CD14-positive monocyte (primary cell): ENCODE data around the gene GJC1. TPM values are rescaled to one million over a fixed set of nuclear protein-coding genes. Genes with fewer than 3 reads are reported as not detected.

Experiments used
- DNase-seq, 3 donors: peaks; one replicate each; pipeline ENCODE4 v3.0.0-alpha.2; 2011 to 2022
- H2AFZ ChIP-seq: 2 replicates; pipeline ENCODE4 v1.6.0; 2012; ENCODE audit warnings: mild to moderate bottlenecking, low read depth, low read length, inconsistent platforms; ENCODE audit not compliant: insufficient read depth, poor library complexity, severe bottlenecking
- H3K27ac ChIP-seq, 2 donors: 1 replicate in 1 of 2; 2 replicates in 1 of 2; pipeline ENCODE4 v1.5.1; 2012 to 2013; ENCODE audit warnings: low read length in 2 of 2, control low read depth in 1 of 2, inconsistent platforms in 1 of 2, low read depth in 1 of 2, mild to moderate bottlenecking in 1 of 2
- H3K27me3 ChIP-seq, 2 donors: one replicate each; pipeline versions ENCODE4 v1.6.0 to v1.6.1; 2011 to 2013; ENCODE audit warnings: low read length in 2 of 2; ENCODE audit not compliant: control insufficient read depth in 2 of 2, insufficient read depth in 2 of 2
- H3K36me3 ChIP-seq, 2 donors: replicated peaks in 1 of 2; 1 replicate in 1 of 2; 2 replicates in 1 of 2; pipeline versions ENCODE4 v1.5.1 to v1.6.1; 2012 to 2013; ENCODE audit warnings: low read length in 2 of 2, control low read depth in 1 of 2, inconsistent platforms in 1 of 2, mild to moderate bottlenecking in 1 of 2; ENCODE audit not compliant: insufficient read depth in 2 of 2, control insufficient read depth in 1 of 2
- H3K4me1 ChIP-seq, 2 donors: 1 replicate in 1 of 2; 2 replicates in 1 of 2; pipeline versions ENCODE4 v1.5.1 to v1.6.1; 2012 to 2013; ENCODE audit warnings: low read length in 2 of 2, control low read depth in 1 of 2, inconsistent platforms in 1 of 2, mild to moderate bottlenecking in 1 of 2, moderate library complexity in 1 of 2; ENCODE audit not compliant: insufficient read depth in 2 of 2, control insufficient read depth in 1 of 2
- H3K4me2 ChIP-seq: replicated peaks from 2 replicates; pipeline ENCODE3; 2012; ENCODE audit warnings: low read length, moderate library complexity, mild to moderate bottlenecking; ENCODE audit not compliant: poor library complexity, severe bottlenecking; ENCODE audit errors: extremely low read depth
- H3K4me3 ChIP-seq, 3 experiments: fragments of 200-600 bp in 1 of 3; sonication (generic) in 1 of 3; replicated peaks in 1 of 3; 1 replicate in 2 of 3; 2 replicates in 1 of 3; pipeline ENCODE4 v1.5.1; 2011 to 2013; ENCODE audit warnings: low read length in 3 of 3, mild to moderate bottlenecking in 3 of 3, control low read depth in 2 of 3, low read depth in 2 of 3, inconsistent platforms in 1 of 3, moderate library complexity in 1 of 3
- H3K79me2 ChIP-seq: 2 replicates; pipeline ENCODE4 v1.6.0; 2012; ENCODE audit warnings: mild to moderate bottlenecking, control low read depth, inconsistent platforms, low read length, moderate library complexity; ENCODE audit not compliant: insufficient read depth
- H3K9ac ChIP-seq: 2 replicates; pipeline ENCODE4 v1.6.0; 2017; ENCODE audit warnings: low read length, mild to moderate bottlenecking; ENCODE audit not compliant: insufficient read depth, poor library complexity, severe bottlenecking
- H3K9me3 ChIP-seq, 2 donors: replicated peaks in 1 of 2; 1 replicate in 1 of 2; 2 replicates in 1 of 2; pipeline versions ENCODE4 v1.5.1 to v1.6.1; 2012 to 2013; ENCODE audit warnings: low read length in 2 of 2, control low read depth in 1 of 2; ENCODE audit not compliant: control insufficient read depth in 1 of 2, insufficient read depth in 1 of 2
- H4K20me1 ChIP-seq: 2 replicates; pipeline ENCODE4 v1.6.0; 2012; ENCODE audit warnings: mild to moderate bottlenecking, low read length, control low read depth, moderate library complexity; ENCODE audit not compliant: insufficient read depth
- H3K27ac Mint-ChIP-seq, 7 donors: one replicate each; pipeline ENCODE4 v1.8.0; 2020; ENCODE audit warnings: mild to moderate bottlenecking in 7 of 7, mixed read lengths in 7 of 7, moderate library complexity in 6 of 7, inconsistent platforms in 2 of 7
- H3K27me3 Mint-ChIP-seq, 3 donors: one replicate each; pipeline ENCODE4 v1.8.0; 2021 to 2022; ENCODE audit warnings: low read depth in 3 of 3, mild to moderate bottlenecking in 3 of 3, mixed read lengths in 3 of 3, moderate library complexity in 3 of 3, inconsistent platforms in 1 of 3
- H3K36me3 Mint-ChIP-seq, 2 donors: one replicate each; pipeline ENCODE4 v1.8.0; 2020; ENCODE audit warnings: mixed read lengths in 2 of 2, inconsistent platforms in 1 of 2, mild to moderate bottlenecking in 1 of 2
- H3K4me1 Mint-ChIP-seq: one replicate; pipeline ENCODE4 v1.8.0; 2020; ENCODE audit warnings: mild to moderate bottlenecking, mixed read lengths
- H3K4me3 Mint-ChIP-seq, 2 donors: one replicate each; pipeline ENCODE4 v1.8.0; 2020; ENCODE audit warnings: mild to moderate bottlenecking in 2 of 2, mixed read lengths in 2 of 2, moderate library complexity in 1 of 2
- H3K9me3 Mint-ChIP-seq, 7 donors: one replicate each; pipeline ENCODE4 v1.8.0; 2020 to 2022; ENCODE audit warnings: mixed read lengths in 7 of 7, mild to moderate bottlenecking in 6 of 7, moderate library complexity in 6 of 7, inconsistent platforms in 2 of 7
- WGBS: methylation state at CpG from one replicate; pipeline ENCODE4 v1.1.5; 2013; ENCODE audit warnings: missing lambda C conversion rate; ENCODE audit not compliant: insufficient coverage; 5-methylcytosine and 5-hydroxymethylcytosine counted together
- intact Hi-C, 2 donors: fragments of 100-400 bp; cut with micrococcal nuclease; formaldehyde crosslinking; loops; one replicate each; pipeline versions ENCODE4 v1.15.0 to v1.15.1; 2023
- polyA plus RNA-seq, 3 donors: library from polyadenylated mRNA; depleted of rRNA in 1 of 3; unstranded in 2 of 3; stranded (reverse) in 1 of 3; fragments of 300-500 nt in 2 of 3; fragments of >200 nt in 1 of 3; fragmentation: Illumina TruSeq in 2 of 3; gene quantifications; 1 replicate in 2 of 3; 2 replicates in 1 of 3; pipeline ENCODE4 v1.2.3, GENCODE V29; 2012 to 2021
- TF ChIP-seq, protein P1 (sequence below): fragments of 200-600 bp; IDR thresholded peaks from one replicate; pipeline ENCODE4 v1.8.0; 2022; ENCODE audit warnings: antibody characterized with exemption, mild to moderate bottlenecking

Gene GJC1
- polyA plus RNA-seq, 3 donors = not detected

DNA sequence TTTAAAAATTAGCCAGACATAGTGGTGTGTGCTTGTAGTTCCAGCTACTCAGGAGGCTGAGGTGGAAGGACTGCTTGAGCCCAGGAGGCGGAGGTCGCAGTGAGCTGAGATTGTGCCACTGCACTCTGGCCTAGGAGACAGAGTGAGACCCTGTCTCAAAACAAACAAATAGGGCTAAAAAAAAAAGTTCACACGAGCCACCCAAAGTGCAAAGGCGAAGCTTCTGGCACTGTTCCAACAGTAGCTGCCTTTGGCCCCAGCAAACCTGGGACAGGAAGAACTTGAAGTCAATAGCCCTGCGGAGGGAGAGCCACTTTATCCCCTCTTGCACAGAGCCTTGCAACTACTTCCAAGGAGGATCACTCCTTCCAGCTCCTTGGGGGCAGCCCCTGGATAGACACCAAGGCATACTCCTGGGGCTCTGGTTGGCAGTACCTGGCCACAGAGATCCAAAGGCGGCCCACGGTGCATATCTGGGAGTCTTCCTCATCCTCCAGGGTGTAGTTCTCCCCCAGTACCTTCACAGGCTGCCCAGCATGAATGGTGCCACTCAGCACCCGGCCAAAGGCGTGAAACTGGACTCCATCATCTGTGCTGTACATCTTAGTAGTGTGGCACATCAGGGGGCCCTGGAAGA is 32.3 kb upstream of the GJC1 start:
- no peak overlapping the region for H3K4me3 Mint-ChIP-seq

DNA sequence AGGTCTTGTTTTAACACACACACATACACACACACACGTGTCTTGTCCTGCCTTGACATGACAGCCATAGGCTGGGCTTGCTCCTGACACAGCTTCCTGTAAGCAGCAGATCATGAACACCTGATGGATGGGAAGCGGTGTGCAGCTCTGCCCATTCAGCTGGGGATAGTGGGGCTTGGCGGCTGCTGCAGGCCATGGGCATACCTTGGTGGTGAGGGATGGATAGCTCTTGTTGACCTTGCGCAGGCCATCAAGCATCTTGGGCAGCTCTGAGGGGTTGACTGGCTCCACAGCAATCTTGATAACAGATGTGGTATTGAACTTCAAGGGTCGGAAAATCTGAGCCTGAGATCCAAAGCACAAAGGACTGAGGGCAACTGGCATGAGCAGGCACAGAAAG is 29.6 kb upstream of the GJC1 start:
- no peaks in the 10 kb centered on the region for H3K9me3 ChIP-seq
- H3K79me2 ChIP-seq = no peaks in the 10 kb centered on the region
- H3K27me3 ChIP-seq = no peaks in the 10 kb centered on the region
- peaks cover 95 to 100% of the 10 kb centered on the region in 2 donors for H3K36me3 ChIP-seq
- no peak overlapping the region for H3K27ac ChIP-seq
- no peak for DNase-seq
- H3K4me1 Mint-ChIP-seq = no peaks in the 10 kb centered on the region
- no peaks in the 10 kb centered on the region for H3K4me1 ChIP-seq
- no peak overlapping the region for H3K4me2 ChIP-seq
- no peak overlapping the region for H2AFZ ChIP-seq
- peak overlapping the region in 1 of 7 donors; percentile 78 for H3K27ac Mint-ChIP-seq
- H3K27me3 Mint-ChIP-seq = peaks cover 0 to 2% (median 0%) of the 10 kb centered on the region in 3 donors
- H3K4me3 ChIP-seq = no peak overlapping the region
- H3K4me3 Mint-ChIP-seq = no peak overlapping the region
- H3K9me3 Mint-ChIP-seq = no peaks in the 10 kb centered on the region
- intact Hi-C loops = no loop called here
- WGBS = 98% methylated on average over 4 of the region's 5 CpGs
- H3K9ac ChIP-seq = no peak overlapping the region
- TF ChIP-seq, protein P1, sequence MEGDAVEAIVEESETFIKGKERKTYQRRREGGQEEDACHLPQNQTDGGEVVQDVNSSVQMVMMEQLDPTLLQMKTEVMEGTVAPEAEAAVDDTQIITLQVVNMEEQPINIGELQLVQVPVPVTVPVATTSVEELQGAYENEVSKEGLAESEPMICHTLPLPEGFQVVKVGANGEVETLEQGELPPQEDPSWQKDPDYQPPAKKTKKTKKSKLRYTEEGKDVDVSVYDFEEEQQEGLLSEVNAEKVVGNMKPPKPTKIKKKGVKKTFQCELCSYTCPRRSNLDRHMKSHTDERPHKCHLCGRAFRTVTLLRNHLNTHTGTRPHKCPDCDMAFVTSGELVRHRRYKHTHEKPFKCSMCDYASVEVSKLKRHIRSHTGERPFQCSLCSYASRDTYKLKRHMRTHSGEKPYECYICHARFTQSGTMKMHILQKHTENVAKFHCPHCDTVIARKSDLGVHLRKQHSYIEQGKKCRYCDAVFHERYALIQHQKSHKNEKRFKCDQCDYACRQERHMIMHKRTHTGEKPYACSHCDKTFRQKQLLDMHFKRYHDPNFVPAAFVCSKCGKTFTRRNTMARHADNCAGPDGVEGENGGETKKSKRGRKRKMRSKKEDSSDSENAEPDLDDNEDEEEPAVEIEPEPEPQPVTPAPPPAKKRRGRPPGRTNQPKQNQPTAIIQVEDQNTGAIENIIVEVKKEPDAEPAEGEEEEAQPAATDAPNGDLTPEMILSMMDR = no peak
- H3K36me3 Mint-ChIP-seq = peaks cover 93 to 100% of the 10 kb centered on the region in 2 donors
- H4K20me1 ChIP-seq = peaks cover 2% of the 10 kb centered on the region

More for the DNA sequence above, 32.3 kb upstream of the GJC1 start:
- peaks cover 10% of the 10 kb centered on the region for H4K20me1 ChIP-seq
- no peaks in the 10 kb centered on the region for H3K9me3 ChIP-seq
- Mint-ChIP-seq H3K9me3 (no peaks in the 10 kb centered on the region), H3K27ac (peak overlapping the region in 1 of 7 donors; percentile 57), H3K4me1 (no peaks in the 10 kb centered on the region), H3K27me3 (peaks cover 0 to 2% (median 0%) of the 10 kb centered on the region in 3 donors), H3K36me3 (peaks cover 84 to 96% of the 10 kb centered on the region in 2 donors)
- H3K27me3 ChIP-seq = no peaks in the 10 kb centered on the region
- TF ChIP-seq, protein P1 = no peak
- peaks cover 81 to 100% of the 10 kb centered on the region in 2 donors for H3K36me3 ChIP-seq
- no peaks in the 10 kb centered on the region for H3K4me1 ChIP-seq
- H3K9ac ChIP-seq = no peak overlapping the region
- no peak overlapping the region for H3K4me2 ChIP-seq
- H3K4me3 ChIP-seq = no peak overlapping the region
- no peak overlapping the region for H2AFZ ChIP-seq
- no peak overlapping the region for H3K27ac ChIP-seq
- DNase-seq = no peak
- intact Hi-C loops = no loop called here
- WGBS = 95% methylated on average over 9 of the region's 9 CpGs
- no peaks in the 10 kb centered on the region for H3K79me2 ChIP-seq
